C4-2B (cell line): ENCODE data around the gene SNRNP70.
A peak's percentile ranks its signal among the peaks of the same experiment; 100 is the strongest.

Source experiments
- H3K27ac ChIP-seq: fragments of 450-650 bp; 2 replicates; pipeline ENCODE4 v1.5.1; 2017
- CTCF ChIP-seq: fragments of 450-650 bp; conservative IDR thresholded peaks from 2 replicates; pipeline ENCODE4 v1.5.1; 2017; ENCODE audit warnings: mild to moderate bottlenecking
- ZFX ChIP-seq: fragments of 450-650 bp; IDR thresholded peaks from 2 replicates; pipeline ENCODE4 v1.6.1; 2017

Gene SNRNP70

DNA sequence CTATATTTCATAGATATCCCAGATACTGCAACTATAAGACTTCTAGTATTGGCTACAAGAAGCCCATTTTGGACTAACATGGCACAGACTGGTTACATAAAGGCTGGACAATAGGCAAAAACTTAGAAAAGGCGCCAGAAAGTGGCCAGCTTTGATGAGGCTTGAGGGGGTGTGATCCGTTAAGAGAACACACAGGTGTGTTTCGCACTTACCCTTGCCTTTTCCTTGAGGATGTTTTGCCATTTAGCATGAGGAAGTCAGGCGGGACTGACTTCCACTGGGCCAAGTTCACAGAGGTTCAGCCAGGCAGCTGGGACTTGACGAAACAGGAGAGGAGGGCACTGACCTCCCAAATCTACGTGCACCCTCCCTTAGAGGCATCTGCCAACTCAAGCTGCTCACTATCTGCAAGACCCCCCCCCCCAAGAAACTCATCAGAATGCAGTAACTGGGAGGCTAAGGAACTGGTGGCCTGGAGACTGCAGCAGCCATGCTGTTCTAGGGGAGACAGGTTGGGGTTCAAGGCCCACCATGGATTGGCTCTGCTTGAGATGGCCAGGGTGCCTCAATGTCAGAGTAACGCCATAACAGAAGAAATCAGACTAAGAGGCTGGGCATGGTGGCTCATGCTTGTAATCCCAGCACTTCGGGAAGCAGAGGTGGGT, 24.4 kb downstream of the SNRNP70 start:
- no peak overlapping the region for H3K27ac ChIP-seq
- no peak for TF ChIP-seq CTCF
- TF ChIP-seq ZFX = no peak

DNA sequence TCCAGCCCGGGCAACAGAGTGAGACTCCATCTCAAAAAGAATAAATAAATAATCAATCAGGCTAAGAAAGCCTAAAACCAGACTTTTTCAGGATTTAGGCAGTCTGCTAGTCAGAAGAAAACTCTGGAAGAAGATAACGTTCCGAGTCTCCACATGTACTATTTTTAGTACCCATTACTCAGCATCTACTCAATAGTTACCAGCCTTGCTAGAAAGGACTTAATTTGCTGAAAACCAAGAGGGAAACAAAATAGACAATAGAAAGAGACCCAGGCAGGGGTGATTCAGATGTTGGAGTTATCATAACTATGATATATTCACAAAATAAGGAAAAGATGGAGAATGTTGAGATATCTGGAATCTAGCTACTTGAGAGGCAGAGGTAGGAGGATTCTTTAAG, 25.3 kb downstream of the SNRNP70 start:
- TF ChIP-seq ZFX (no peak), CTCF (no peak)
- H3K27ac ChIP-seq = no peak overlapping the region

DNA sequence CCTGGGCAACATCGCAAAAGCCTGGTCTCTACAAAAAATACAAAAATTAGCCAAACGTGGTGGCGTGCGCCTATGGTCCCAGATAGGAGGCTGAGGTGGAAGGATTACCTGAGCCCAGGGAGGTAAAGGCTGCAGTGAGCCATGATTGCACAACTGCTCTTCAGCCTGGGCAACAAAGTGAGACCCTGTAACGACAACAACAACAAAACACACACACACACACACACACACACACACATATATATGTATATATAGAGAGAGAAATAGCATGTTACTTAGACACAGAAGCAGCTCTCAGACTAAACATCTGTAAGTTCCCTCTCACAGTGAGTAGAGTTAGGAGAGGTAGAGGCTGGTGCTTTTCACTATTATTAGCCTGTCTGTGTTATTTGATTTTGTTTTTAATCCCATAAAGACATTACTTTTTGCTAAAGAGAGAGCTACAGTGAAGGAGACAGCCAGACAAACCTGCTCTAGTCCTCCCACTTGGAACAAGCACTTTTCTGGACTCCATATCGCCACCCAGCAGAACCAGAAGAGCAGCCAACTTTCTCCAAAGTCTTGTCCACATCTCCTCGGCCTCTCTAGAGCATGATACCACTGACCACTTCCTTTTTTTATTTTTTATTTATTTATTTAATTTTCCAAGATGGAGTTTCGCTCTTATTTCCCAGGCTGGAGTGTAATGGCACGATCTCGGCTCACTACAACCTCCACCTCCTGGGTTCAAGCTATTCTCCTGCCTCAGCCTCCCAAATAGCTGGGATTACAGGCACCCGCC, 26.2 kb downstream of the SNRNP70 start:
- TF ChIP-seq CTCF (no peak), ZFX (no peak)
- no peak overlapping the region for H3K27ac ChIP-seq

- peak within 1 kb of the TSS; percentile 71 for H3K27ac ChIP-seq
- TF ChIP-seq ZFX (no peak), CTCF (peak; percentile 59)
Measured at GRCh38 chr19:49113762-49114629, 28.7 kb downstream of the SNRNP70 start, which contains the start of gene LIN7B. LIN7B (plus strand) TSS chr19:49114370; CDS start chr19:49114405, 35 bp downstream.

GRCh38 chr19:49114630-49115363, 29.5 kb downstream of the SNRNP70 start:
- TF ChIP-seq CTCF = no peak
- peak; percentile 34; the same call in 1 of the 2 replicates for TF ChIP-seq ZFX
- H3K27ac ChIP-seq = peak overlapping the region; percentile 71

DNA sequence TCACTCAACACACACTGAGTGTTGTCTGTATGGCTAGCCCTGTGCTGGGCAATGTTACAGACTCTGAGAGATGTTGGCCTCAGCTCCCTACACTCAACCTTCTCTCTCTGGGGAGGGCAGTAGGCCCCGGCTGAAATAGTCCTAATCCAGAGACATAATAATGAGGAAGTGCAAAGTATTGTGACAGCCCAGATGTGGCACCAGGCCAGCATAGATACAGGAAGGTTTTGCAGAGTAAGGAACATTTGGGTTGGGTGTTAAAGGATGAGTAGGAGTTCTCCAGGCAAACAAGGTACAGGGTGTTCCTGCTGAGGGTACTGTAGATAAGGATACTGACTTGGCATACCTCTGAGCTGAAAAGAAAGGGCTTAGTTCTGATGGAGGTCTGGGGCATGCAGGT, 31.3 kb downstream of the SNRNP70 start:
- TF ChIP-seq ZFX = no peak
- no peak for TF ChIP-seq CTCF
- H3K27ac ChIP-seq = peak overlapping the region; percentile 90
